Stimulated activated CD8-positive, alpha-beta memory T cell treated with anti-CD3 and anti-CD28 coated beads, Interleukin-7, amount 100 ng/mL, for 48 hours (primary cell): ENCODE results near the gene HDAC4.

ENCODE experiments used
- DNase-seq, 2 donors: peaks; one replicate each; pipeline ENCODE4 v3.0.0-alpha.2; 2020; ENCODE audit warnings: low read depth in 1 of 2; ENCODE audit errors: extremely low read depth in 1 of 2

Gene HDAC4

DNA sequence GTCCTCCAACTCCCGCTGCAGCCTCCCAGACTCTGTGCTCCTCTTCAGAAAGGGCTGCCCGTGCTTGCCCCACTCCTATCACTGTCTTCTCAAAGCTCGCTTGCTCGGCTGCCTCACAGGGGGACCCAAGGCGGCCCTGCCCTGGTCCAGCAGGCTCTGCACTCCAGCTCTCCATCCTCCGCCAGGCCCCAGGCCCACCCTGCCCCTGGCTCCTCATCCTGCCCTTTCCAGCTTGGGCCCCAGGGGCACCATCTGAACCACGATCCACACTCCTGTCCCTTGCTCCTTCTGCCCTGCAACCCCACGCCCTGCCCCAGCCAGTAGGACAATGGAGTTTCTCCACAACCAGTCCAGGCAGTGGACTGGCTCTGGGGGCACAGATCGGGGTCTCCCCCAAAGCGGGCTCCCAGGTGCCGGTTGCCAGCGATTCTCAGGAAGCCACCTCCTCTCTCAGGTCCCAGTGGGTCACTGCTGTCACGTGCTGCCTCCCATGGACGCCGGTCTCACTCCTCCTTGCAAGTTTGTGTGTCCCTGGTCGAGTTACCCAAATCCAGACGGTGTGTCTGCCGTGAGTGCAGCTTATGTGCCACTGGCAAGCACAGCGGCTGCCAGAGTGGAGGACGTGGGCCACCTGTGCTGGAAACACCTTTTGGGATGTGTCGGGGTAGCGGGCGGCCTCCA lies 238.5 kb downstream of the HDAC4 start:
- DNase-seq = no peak

DNA sequence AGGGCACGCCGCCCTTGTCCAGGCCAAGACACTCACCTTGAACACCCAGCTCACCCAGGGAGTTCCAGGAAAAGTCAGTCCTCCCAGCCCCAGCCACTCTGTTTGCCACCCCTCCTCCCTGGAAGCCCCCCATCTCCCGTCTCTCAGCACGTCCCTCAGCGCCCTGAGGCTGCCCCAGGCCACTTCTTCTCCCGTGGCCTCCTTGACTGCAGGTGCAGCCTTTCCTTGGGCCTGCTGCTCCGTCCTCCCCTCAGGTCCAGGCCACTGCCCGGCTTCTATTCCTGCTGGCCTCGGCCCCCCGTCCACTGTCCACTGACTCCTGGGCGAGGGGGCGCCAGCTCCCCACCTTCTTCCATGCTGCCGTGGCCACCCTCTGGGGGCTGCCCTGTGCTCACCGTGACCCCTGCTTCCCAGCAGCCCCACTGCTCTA lies 239.1 kb downstream of the HDAC4 start:
- DNase-seq = no peak

DNA sequence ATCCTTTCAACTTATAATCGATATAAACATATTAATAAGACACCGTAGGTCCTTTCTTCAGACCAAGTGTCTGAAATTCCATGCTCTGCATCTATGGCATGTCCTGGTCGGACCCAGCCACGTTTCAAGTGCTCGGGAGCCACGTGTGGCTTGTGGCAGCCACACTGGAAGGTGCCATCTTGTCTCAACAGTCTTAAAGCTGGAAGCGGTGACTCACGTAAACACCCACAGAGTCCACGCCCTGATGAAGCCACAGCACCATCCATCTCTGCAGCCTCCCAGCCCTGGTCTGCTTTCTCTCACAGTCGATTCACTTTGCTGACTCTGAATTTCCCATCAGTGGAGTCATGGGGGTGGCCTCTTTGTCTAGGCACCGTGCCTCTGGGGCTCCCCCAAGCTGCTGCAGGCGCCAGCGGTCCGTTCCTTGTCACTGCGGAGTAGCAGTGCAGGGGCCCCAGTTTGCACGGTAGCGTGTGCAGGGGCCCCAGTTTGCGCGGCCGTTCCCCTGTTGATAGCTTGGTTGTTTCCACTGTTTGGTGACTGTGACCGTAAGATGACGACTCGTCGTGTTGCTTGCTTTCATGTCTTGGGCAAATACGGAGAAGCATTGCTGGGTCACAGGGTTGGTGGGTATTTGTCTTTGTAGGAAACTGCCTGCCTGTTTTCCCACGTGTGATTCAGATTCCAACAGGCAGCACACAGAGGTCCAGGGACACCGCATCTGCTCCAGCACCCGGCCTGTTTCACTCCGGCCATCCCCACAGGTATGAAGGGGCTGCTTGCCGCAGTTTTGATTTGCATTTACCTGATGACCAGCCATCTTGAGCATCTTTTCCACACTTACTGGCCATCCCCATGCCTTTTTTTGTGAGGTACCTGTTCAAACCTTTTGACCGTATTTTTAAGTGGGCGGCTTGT lies 240.3 kb downstream of the HDAC4 start:
- DNase-seq = no peak

DNA sequence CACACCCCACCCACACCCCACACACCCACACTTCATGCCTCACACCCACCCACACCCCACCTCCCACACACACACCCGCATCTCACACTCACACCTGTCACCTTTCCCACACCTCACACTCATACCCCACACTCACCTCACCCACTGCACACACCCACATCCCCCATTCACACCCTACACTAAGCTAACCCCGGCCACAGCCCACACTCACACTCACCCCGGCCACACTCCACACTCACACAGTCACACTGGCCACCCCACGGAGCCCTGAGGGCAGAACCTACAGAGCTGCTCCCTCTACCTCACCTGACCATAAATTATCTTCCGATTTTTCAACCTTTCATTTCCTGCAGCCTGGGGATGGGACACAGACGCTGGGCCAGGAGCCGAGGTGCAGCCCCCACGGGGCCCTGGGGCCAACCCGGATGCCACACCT lies 241.3 kb downstream of the HDAC4 start:
- no peak for DNase-seq

DNA sequence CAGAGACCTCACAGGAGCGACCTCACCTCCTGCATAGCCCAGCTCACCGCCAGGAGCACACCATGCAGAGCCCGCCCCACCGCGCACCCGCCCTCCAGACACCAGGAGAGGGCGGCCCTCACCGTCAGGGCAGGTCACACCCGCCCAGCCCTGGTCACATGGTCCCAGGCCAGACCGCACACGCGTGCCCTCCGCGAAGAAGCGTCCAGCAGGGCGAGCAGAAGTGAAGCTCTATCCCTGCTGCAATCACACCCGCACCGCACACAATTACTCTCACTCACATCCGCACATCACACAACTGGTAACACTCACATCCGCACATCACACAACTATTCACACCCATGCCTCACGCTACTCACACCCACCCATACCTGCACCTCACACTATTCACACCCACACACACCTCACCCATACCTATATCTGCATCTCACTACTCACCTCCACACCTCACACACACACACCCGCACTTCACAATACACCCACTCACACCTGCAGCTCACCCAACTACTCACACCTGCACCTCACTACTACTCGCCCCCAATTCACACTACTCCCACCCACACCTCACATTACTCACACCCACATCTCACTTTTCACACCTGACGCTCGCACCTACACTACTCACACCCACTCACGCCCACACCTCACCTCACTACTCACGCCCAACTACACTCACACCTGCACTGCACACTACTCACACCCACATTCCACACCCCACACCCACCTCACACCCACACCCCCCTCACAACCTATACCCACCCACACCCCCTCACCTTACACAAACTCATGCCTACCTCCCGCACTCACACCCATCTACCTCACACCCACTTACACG lies 242.0 kb downstream of the HDAC4 start:
- no peak for DNase-seq

DNA sequence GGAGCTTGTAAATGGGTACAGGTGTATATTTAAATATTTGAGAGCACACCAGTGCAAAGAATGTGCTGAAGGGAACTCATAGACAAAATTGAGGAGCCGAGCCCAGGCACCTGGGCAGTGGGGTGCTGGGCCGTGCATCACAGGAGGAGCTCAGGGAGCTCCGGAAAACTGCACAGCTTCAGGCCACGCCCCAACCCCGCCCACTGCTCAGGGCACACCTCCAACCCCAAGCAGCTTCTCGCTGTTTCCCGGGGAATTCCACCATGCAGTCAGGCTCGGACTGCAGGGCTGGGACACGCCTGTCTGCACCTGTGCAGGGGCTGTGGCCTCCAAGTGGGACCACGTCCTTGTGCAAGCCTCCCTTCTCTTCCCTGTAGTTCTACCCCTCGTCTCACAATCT lies 243.0 kb downstream of the HDAC4 start:
- DNase-seq = no peak

DNA sequence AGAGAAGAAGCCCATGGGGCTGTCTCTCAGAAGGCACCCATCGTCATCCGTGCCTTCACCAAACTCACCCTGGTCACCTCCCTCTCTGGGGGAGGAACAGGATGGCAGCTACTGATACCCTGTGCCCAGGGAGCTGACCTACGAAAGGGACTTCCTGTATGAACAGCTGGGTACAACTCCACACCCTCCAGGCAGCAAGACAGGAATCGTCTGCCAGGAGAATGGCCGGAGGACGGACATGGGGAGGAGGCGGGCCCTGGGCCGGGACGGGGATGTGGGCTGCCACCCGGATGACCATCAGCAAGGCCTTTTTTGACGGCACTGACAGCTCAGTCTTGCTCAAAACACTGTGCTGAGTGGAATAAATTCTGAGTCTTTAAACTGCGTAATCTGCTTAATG lies 243.6 kb downstream of the HDAC4 start:
- no peak for DNase-seq

DNA sequence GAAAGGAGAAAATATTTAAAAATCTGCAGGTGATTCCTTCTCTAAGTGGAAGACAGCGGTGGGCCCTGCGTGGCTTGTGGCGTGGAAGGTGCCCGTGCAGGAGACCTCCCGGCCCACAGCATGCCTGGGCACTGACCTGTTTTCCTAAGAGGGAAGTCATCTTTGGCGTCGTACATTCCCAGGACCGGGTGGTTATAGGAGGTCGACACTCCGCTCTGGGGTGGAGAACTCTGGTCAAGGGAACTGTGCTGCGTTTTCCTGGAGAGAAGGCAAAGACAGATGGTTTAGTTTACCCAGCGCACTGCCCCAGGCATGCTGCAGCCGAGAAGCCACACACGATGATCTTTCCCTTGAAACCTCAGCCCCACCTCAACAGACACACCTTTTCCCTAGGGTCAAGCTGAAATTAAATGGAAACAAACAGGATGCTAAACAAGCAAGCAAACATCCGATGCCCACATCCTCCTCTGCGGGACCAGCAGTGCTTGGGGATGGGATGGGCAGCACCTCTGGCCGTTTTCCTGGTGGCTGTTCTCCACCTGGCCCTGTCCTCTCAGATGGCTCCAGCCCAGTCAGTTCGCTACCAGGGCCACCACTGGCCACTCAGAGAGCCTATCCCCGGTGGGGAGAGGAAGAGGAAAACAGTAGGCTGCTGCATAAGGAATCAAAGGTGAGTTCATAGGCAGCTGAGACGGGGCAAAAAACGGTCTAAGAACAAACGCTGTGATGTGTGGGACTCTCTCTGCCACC lies 244.1 kb downstream of the HDAC4 start:
- no peak for DNase-seq

DNA sequence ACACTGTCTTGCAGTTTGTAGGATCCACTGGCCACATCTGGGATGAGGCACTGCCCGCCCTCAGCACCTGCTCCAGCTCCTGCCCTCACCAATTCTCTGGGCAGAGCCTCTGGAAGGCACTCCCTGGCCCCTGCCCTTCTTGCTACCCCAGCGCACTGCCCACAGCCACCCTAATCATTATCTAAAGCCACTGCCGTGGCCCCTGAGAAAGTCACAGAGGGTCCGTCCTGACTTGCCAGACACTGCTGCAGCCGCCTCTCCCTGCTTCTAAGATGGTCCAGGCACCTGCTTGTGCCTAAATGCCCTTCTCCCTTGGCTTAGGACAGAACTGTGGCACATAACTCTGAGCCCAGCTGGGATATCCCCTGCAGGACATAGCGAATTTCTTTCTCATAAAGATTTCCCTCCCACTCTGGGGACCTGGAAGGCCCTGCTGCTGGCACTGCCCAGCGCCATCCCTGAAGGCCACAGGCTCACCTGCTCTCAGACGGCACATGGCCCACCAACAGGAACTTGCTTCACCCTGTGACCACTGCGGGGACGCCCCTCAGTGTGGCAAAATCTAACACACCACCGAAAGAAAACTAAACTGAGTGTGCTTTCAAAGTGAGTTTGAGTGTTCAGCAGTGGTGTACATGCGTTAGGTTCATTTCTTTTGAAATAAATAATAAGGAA lies 244.9 kb downstream of the HDAC4 start:
- DNase-seq = no peak

DNA sequence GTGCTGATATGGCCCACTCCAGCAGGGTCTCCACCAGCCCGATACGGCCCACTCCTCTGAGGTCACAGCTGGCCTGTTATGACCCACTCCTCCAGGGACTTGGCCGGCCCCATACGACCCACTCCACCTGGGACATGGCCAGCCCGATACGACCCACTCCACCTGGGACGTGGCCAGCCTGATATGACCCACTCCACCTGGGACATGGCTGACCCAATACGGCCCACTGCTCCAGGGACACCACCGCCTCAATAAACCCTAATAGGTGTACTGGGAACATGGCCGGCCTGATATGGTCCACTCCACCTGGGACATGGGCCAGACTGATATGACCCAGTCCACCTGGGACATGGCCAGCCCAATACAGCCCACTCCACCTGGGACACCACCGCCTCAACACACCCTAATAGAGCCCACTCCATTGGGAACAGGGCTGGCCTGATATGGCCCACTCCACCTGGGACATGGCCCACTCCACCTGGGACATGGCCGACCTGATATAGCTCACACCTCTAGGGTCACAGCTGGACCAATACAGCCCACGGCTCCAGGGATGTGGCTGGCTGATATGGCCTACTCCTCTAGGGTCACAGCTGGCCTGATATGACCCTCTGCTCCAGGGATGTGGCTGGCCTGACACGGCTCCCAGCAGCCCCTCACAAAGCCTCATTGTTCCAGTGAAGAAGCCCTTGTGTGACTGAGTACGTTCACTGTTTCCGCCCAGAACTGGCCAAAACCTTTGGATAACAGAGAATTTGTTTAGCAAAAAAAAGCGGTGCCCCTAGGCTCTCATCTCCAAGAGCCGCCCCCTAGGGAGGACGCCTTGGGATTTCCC lies 245.6 kb downstream of the HDAC4 start:
- no peak for DNase-seq

DNA sequence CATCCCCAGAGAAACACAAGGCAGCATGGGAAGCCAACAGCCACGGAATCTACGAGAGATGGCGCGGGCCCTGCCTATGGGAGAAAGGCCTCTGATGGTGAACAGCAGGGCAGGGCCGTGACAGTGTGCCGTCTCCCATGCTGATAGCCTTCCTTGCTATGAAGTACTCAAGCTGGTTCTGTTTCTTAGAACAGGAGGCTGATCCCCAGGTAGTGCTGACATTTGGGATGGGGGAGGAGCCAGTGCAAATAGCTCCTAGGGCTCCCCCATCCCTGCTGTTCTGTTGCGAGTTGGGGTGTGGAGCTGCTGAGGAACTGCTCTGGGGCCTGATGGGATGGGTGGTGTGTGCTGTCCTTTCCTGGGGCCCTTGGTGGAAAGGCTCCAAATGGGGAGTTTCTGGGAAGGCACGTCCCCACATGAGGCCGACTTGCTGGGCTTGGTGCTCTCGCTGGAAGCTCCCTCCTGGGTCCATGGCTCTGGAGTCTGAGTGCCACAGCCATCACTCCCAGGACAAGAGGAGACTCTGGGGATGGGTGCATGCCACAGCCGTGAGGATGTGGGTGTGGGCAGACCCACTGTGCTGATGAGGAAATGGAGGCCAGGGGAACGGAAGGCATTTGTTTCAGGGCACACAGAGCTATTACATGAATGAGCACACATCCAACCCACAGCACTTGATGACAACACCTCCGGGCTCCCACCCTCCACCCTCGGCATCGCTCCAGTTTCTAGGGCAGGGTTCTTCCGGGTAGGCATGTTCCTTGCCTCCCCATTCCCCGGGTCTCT lies 246.8 kb downstream of the HDAC4 start:
- no peak for DNase-seq

DNA sequence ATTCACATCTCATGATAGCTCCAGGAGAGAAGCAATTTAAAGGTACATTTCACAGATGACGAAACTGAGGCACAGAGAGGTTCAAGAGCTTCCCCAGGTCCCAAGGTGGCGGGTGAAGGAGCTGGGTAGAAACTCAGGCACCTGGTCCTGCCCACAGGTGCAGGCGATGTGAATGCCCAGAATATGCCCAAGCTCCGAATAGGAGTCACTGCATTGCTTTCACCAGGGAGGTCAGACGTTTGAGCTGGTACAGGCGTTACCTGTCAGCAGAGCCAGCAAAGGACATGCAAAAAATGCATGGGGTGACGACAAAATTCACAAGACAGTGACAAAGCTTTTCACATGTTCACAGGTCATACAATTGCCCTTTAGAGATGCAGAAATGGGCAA lies 247.9 kb downstream of the HDAC4 start:
- DNase-seq = no peak

DNA sequence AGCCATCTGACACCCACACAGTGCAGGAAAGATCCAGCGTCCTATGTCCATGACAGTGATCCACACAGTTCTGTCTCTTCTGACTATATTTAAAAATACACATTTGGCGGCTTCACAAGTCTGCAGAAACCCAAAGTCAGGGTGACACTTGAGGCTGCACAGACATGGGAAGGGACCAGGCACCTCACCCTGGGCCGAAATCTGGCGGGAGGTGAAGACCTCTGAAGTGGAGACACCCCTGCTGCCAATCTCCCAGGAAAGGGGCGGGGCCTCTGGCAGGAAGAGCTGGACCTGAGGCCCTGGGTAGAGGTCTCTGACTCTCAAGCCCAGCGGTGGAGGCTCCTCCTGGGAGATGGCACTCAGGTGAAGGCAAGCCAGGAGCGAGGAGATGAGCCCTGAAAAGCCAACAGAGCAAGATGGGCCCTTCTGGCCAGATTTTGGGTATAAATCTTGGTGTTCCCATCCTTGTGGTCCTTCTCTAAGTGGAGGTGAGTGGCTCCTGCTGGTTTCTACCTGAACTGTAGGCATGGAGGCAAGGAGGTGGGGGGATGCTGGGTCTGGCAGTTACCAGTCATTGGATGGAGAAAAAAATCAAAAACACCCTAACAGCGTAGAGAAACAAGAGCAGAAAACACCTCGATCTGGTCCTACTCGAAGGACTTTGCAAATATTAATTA lies 248.4 kb downstream of the HDAC4 start:
- DNase-seq = no peak

DNA sequence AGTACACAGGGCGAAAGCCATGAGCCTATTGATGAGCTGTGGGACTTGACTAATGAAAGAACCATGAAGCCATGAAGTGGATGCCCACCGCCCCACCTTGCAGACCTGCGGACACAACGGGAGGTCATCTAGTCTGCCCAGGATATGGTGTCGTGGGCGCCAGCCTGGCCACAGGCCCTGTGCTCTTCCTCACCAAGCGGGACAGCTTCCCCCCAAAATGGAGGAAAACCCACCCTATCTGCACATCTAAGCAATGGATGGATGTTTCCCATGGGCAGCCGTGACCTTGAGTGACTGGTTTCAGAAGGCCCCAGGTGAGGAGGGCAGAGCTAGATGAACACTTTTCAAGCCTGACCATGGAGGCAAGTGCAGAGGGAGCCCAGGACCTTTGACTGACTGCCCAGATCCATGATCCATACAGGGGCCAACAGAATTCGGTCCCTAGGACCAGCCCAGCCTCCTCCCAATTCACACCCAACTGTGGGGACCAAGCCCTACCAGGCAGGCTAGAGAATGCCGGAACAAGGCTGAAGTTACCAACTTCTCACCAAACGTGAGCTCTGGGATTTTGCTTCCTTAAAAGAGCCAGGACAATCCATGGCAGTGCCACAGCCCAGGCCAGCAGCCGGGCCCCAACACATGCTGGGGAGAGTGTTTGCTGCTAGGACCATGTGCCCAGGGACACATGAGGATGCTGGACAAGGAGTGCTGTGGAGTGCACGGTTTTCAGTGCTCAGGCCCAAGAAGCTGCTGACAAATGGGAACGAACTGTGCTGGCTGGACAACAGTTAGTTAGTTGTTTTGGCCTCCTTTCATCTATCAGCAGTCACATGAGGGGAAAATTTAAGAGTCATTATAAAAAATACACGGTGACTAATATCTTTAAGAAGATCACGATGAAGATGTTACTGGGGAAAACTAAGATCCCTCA lies 249.4 kb downstream of the HDAC4 start:
- no peak for DNase-seq

DNA sequence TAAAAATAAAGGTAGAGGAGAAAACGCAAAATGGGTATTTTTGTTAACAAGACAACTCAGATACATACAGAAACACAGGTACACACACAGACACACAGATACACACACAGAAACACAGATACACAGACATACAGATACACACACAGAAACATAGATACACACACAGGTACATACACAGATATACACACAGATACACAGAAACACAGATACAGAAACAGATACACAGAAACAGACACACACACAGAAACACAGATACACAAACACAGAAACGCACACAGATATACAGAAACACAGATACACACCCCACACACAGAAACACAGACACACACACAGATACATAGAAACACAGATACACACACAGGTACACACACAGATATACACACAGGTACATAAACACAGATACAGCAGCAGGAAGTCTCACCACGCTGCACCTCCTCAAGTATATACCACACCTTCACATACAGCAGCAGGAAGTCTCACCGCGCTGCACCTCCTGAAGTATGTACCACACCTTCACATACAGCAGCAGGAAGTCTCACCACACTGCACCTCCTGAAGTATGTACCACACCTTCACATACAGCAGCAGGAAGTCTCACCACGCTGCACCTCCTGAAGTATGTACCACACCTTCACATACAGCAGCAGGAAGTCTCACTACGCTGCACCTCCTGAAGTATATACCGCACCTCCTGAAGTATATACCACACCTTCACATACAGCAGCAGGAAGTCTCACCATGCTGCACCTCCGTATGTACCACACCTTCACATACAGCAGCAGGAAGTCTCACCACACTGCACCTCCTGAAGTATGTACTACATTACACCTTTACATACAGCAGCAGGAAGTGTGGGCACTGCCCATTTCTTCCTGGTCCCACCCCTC lies 250.5 kb downstream of the HDAC4 start:
- DNase-seq = no peak

DNA sequence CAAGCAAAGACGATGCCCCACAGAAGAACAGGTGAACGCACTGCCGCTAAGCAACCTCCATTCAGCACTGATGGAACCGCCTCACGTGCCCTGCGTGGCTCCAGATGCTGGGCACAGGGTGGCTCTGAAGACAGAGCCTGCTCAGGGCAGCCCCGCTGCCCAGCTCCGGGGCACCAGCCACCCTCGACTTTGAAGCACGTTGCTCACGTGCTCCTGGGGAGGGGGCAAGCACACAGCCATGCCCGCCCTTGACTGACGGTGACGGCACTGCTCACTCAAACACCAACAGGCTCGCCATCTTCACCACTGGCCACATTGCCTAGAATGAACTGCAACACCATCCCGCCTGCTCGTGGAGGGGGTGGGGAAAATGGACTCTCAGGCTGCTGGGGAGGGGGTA lies 251.3 kb downstream of the HDAC4 start:
- no peak for DNase-seq
